Gastroesophageal sphincter (tissue), 3 donors: ENCODE measurements around the gene IL11RA.

Experiments used
- EP300 ChIP-seq: sonication (generic); formaldehyde crosslinking; IDR thresholded peaks from one replicate; pipeline ENCODE4 v1.6.1; 2017; ENCODE audit warnings: antibody characterized with exemption, mild to moderate bottlenecking
- POLR2A ChIP-seq, 2 donors: fragments of 450-650 bp; IDR thresholded peaks; one replicate each; pipeline ENCODE4 v1.6.1; 2017; ENCODE audit warnings: antibody characterized with exemption in 2 of 2, mild to moderate bottlenecking in 2 of 2, moderate library complexity in 1 of 2
- POLR2AphosphoS5 ChIP-seq: sonication (generic); formaldehyde crosslinking; IDR thresholded peaks from one replicate; pipeline ENCODE4 v1.6.1; 2017; ENCODE audit warnings: antibody characterized with exemption
- TF ChIP-seq, protein P1 (sequence below), 4 experiments: fragments of 200-600 bp in 2 of 4; fragments of 450-650 bp in 2 of 4; sonication (generic) in 1 of 4; IDR thresholded peaks; one replicate each; pipeline ENCODE4 v1.5.1; 2017 to 2019; ENCODE audit warnings: antibody characterized with exemption in 4 of 4, mild to moderate bottlenecking in 2 of 4, moderate library complexity in 2 of 4

DNA sequence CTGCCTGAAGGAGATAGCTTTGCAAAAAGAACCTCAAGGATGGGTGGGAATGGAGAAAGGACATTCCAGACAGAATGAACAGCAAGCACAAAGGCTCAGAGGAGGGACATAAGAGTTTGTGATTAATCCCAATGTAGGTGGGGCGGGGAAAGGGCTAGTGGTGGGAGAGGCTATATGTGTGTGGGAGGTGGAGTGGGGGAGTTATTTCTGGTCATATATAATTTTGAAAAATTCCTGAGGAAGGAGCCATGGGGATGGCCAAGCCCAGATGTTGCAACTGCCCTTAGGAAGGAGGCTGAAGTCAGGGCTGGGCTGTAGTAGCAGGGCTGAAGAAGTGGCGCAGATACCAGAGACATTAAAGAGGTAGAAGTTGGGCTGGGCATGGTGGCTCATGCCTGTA lies 23.9 kb downstream of the IL11RA start:
- no peak for TF ChIP-seq POLR2AphosphoS5
- TF ChIP-seq, protein P1, sequence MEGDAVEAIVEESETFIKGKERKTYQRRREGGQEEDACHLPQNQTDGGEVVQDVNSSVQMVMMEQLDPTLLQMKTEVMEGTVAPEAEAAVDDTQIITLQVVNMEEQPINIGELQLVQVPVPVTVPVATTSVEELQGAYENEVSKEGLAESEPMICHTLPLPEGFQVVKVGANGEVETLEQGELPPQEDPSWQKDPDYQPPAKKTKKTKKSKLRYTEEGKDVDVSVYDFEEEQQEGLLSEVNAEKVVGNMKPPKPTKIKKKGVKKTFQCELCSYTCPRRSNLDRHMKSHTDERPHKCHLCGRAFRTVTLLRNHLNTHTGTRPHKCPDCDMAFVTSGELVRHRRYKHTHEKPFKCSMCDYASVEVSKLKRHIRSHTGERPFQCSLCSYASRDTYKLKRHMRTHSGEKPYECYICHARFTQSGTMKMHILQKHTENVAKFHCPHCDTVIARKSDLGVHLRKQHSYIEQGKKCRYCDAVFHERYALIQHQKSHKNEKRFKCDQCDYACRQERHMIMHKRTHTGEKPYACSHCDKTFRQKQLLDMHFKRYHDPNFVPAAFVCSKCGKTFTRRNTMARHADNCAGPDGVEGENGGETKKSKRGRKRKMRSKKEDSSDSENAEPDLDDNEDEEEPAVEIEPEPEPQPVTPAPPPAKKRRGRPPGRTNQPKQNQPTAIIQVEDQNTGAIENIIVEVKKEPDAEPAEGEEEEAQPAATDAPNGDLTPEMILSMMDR (IDR thresholded peaks at IDR 0.05), result no peak
- no peak for TF ChIP-seq POLR2A (IDR thresholded peaks at IDR 0.05)
- TF ChIP-seq EP300, result no peak
